ENCODE results near the gene FOLR2. TPM values are rescaled to one million over a fixed set of nuclear protein-coding genes. Genes with fewer than 3 reads are reported as not detected.
A peak's percentile ranks its signal among the peaks of the same experiment; 100 is the strongest.
"Not testable (repeated sequence)": the region's sequence is repeated elsewhere in the genome, so short reads cannot be mapped to it uniquely, and the experiment has no call there.

Gene FOLR2
- total RNA-seq, 2 donors from 2014 or later, result 16.2 to 66.4 TPM

DNA sequence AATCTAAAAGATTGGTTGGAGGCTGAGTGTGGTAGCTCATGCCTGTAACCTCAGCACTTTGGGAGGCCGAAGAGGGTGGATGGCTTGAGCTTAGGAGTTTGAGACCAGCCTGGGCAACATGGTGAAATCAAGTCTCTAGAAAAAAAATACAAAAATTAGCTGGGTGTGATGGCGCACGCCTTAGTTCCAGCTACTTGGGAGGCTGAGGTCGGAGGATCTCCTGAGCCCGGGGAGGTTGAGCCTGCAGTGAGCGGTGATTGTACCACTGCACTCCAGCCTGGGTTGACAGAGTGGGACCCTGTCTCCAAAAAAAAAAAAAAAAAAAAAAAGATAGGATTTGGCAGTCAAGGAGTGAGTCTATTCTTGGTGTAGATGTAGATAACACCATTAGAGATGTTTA is 14.0 kb upstream of the FOLR2 start:
- intact Hi-C loops (cut with DNase I), result no loop called here
- no peak for DNase-seq (ENCODE audit: low spot score)

DNA sequence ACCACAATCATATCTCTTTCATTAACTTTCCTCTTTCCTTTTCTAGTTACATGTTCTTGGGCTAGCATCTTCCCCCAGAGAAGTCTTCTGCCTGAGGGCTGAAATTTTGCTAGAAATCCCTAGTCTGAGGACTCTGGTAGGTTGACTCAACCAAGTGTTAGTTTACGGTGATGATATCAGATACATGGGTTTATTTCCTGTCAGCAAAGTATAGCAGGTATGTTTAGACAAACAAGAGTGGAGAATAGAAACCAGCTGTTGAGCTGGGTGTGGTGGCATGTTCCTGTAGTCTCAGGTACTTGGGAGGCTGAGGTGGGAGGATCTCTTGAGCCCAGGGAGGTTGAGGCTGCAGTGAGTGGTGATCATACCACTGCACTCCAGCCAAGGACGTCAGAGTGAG is 13.4 kb upstream of the FOLR2 start:
- intact Hi-C loops (cut with DNase I), result no loop called here
- DNase-seq (ENCODE audit: low spot score), result no peak

DNA sequence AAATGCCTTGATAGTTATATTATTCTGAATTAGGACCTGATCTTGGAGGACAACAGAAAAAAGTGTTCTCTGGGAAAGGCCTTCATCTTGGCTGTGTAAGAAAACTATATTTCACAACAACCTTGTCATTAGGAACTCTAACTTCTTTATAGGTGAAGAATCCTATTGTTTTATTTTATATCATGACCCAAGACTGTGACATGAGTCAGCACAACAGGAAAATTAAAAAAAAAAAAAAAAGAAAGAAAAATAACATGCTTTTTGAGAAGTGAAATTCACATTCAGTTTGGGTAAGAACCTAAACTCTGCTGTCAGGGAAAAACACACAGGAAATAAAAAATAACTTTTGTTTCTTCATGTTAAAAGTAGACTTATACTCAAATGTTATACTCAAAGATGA is 11.7 kb upstream of the FOLR2 start:
- DNase-seq (ENCODE audit: low spot score), result no peak
- intact Hi-C loops (cut with DNase I), result no loop called here

DNA sequence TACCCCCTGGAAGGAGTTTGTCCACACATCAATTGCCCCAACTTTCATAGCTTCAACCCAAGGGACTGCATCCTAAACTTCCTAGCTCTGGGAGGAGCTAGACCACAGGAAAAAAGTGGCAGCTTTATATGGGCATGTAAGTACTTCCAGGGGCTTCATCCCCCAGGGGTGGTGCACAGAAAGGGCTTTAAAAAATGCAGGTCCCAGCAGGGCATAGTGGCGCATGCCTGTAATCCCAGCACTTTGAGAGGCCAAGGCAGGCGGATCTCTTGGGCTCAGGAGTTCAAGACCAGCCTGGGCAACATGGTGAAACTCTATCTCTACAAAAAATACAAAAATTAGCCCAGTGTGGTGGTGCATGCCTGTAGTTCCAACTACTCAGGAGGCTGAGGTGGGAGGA is 9.8 kb upstream of the FOLR2 start:
- DNase-seq (ENCODE audit: low spot score); intact Hi-C loops (cut with DNase I): not testable (repeated sequence)

DNA sequence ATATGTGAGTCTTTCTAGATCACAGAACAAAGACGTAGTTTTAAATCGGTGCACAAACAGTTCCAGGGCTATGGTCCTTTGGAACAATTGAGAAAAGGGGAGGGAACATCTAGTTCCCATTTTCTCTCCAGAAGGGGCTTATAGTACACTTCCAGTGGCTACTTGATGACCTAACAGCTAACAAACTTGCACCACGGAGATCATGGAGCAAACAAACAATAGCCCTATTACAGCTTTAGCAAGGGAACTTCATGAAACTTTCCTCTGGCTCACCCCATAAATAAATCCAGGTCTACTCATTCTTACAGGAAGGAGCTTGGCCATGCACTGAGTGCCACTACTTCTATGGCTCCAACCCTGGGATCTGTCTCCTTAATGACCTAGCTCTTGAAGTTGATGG is 8.3 kb upstream of the FOLR2 start:
- no peak for DNase-seq (ENCODE audit: low spot score)
- intact Hi-C loops (cut with DNase I), result no loop called here

DNA sequence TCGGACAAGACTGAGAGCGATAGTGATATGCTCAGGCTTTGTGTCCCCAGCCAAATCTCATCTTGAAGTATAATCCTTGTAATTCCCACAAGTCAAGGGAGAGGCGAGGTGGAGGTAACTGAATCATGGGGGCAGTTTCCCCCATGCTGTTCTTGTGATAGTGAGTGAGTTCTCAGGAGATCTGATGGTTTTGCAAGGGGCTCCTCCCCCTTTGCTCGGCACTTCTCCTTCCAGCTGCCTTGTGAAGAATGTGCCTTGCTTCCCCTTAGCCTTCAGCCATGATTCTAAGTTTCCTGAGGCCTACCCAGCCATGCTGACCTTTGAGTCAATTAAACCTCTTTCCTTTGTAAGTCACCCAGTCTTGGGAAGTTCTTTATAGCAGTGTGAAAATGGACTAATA is 7.5 kb upstream of the FOLR2 start:
- no peak for DNase-seq (ENCODE audit: low spot score)
- intact Hi-C loops (cut with DNase I), result no loop called here

DNA sequence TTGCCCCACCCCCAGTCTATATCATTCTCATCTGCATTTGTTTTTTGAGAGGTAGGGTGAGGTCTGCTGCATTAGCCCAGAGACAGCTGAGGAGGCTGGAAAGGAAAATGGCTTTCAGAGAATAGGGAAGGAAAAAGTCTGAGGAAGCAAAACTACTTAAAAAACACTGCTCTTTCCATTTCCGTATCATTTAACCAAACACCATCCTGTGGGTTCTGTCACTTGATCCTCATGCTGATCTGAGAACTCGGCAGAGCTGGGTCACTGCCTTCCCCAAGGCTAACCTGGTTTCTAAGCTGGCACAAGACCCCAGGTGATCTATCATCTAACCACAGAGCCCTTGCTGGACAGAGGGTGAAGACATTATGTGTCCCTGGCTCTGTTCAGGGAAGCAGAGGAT is 1.2 kb downstream of the FOLR2 start:
- intact Hi-C loops (cut with DNase I), result no loop called here
- DNase-seq (ENCODE audit: low spot score), result no peak

DNA sequence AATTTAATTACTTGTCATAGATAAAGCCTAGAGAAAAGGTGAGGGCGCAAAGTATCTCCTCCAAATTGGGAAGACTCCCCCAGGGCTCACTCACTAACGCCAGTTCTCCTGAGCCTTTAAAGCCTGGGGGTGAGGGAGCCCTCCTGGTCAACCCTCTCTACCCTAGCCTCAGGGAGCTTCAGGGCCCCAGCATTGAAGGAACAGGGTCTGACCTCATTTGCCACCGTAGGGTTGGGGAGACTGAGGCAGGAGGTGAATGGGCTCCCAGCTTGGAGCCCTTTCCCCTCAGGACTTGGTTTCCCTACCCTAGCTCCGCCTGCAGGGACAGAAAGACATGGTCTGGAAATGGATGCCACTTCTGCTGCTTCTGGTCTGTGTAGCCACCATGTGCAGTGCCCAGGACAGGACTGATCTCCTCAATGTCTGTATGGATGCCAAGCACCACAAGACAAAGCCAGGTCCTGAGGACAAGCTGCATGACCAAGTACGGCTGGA is 1.7 kb downstream of the FOLR2 start:
- no peak for DNase-seq (ENCODE audit: low spot score)
- intact Hi-C loops (cut with DNase I), result no loop called here

DNA sequence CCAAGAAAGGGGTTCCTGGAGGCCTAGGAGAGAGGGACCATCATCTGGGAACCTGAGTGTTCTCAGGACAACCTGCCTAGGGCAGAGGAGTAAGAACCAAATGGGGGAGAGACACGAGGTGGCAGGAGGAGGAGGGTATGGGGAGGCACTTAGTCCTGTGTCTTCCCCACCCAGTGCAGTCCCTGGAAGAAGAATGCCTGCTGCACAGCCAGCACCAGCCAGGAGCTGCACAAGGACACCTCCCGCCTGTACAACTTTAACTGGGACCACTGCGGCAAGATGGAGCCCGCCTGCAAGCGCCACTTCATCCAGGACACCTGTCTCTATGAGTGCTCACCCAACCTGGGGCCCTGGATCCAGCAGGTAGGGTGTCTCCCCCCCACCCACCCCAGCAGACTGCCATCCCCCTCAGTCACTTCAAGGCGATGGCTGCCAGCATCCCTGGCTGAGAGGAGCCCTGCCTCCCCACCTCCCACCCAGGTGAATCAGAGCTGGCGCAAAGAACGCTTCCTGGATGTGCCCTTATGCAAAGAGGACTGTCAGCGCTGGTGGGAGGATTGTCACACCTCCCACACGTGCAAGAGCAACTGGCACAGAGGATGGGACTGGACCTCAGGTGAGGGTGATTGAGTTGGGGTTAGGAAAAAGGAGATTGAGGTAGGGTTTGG is 4.2 kb downstream of the FOLR2 start:
- no peak for DNase-seq (ENCODE audit: low spot score)
- intact Hi-C loops (cut with DNase I), result loop anchor here in 1 of 2 donors (10.0 kb wide), 2 partner anchors 196 to 214 kb away; partner anchors contain the start of gene CLPB

DNA sequence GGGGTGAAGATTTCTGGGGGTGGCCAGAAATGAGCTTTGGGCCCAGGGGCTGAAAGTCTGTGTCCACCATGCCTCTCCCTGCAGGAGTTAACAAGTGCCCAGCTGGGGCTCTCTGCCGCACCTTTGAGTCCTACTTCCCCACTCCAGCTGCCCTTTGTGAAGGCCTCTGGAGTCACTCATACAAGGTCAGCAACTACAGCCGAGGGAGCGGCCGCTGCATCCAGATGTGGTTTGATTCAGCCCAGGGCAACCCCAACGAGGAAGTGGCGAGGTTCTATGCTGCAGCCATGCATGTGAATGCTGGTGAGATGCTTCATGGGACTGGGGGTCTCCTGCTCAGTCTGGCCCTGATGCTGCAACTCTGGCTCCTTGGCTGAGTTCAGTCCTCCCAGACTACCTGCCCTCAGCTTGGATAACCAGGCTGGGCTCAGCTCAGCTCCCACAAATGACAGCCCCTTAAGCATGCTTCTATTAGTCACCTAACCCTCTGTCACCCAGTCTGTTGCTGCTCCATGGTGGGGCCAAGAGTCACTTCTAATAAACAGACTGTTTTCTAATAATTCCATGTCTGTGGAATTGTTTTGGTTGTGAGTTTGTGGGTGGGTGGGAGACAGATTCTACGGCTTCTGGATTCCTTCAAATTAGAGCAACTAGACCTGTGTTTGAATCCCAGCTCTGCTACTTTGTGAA is 4.9 kb downstream of the FOLR2 start:
- intact Hi-C loops (cut with DNase I), result loop anchor here in 1 of 2 donors (10.0 kb wide), 2 partner anchors 197 to 213 kb away; partner anchors contain the start of gene CLPB
- no peak for DNase-seq (ENCODE audit: low spot score)

DNA sequence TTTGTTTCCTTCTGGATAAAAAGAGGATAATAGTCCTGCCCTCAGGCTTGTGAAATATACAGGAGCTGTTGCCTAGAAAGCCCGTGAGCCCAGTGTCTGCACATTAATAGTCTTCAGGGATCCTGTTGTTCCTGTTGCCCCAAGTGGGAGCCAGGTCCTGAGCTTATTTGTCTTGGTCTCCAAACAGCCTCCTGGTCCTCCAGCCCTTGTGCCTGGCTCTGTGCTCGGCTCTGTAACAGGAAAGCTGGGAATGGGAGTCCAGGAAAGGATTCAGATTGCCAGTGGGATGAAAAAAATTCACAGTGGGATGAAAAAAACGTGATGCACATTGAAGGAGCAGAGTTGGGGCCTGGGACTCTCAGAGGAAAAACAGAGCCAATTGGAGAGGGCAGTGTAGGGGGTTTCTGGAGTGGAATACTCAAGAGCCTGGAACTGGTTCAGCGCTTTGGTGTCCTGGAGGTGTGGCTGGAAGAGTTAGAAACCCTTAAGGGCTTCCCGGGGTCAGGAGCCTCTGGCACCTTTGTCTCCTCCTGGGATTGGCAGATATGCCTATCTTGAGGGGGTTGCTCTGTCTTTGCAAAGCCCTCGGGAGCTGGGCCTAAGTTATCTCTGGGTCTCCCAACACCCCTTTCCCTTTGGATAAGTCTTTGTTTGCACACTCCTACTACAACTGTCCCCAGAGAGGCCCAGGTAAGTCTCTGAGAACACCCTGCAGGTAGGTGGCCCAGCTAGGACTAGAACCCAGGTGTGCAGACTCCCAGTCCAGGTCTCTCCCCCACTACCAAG is 5.7 kb downstream of the FOLR2 start:
- no peak for DNase-seq (ENCODE audit: low spot score)
- intact Hi-C loops (cut with DNase I), result loop anchor here in 1 of 2 donors (10.0 kb wide), 2 partner anchors 197 to 213 kb away; partner anchors contain the start of gene CLPB

DNA sequence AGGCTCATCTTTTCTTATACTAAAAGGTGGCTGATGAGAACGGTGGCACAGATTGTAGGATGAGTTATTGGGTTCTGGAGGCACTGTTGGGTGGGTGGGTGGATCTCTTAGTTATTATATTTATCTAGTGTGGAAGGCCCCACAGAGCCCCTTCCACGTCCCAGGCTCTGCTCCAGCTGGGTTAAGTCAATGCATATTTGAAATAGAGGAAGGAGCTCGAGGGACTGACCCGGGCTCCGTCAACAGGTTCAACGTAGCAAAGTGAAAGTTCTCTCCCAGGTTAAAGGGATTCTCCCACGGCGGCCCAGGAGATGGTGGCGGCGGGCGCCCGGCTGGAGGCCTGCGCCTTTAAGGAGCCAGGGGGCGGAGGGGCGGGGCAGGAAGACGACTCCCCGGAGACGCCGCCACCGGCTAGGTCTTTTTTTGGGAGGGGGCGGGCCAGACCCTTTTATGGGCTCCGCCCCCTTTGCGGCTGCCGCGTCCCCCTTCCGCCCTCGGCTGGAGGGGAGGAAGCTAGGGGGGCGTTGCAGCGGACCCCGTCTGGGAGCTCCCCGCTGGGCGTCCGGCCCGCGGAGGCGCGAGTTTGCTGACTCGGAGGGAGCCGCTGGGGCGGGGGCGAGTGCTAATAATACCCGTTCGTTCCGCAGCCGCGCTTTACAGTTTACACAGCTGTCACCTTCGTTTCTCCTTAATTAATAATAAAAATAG is 6.5 kb downstream of the FOLR2 start:
- intact Hi-C loops (cut with DNase I), result loop anchor here (1.0 to 10.0 kb wide), 3 partner anchors 17 to 212 kb away; partner anchors contain the start of gene CLPB (in 1 of the 2)
- DNase-seq (ENCODE audit: low spot score), result peak; percentile 97

DNA sequence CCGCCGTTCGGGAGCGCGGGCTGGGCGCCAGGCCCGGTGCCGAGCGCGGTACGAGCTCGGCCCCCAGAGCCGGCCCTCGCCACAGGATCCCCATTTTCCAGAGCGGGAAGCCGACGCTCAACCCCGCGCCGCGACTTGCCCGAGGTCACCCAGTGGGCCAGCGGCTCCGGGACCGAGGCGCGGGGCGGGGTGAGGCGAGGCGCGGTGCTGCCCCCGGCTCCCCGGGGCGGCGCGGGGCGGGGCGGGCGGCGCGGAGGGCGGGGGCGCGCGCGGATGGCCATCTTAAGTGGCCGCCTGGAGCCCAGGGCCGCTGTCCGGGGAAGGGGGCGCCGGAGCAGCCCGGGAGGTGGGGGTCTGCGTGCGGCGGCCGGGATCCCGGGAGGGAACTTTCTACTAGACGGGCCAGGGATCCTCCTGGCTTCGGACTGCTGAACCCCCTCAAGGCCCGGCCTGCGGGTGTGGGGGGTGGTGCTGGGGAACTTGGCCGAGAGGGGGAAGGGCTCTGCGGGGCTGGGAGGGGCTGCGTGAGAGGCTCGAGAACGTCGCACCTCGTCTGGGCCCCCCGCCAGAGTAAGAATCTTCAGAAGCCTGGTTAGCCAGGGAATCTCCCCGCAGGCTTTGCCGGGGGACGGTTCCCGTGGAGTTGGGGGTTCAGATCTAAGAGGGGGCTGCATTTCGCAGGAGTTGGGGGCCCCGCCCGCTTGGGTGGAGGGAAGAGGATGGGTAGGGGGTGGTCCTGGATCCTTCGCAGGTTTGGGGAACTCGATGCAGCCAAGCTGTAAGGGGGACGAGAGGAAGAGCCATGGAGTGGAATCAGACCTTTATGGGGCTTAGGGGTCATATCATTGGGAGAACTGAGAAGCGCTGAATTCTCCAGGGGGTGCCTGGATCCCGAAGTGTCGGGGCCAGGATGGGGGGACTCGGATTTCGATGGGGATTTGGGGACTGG is 7.3 kb downstream of the FOLR2 start:
- intact Hi-C loops (cut with DNase I), result loop anchor here (1.0 to 10.0 kb wide), 3 partner anchors 16 to 211 kb away; partner anchors contain the start of gene CLPB (in 1 of the 2)
- peak; percentile 90 for DNase-seq (ENCODE audit: low spot score)

DNA sequence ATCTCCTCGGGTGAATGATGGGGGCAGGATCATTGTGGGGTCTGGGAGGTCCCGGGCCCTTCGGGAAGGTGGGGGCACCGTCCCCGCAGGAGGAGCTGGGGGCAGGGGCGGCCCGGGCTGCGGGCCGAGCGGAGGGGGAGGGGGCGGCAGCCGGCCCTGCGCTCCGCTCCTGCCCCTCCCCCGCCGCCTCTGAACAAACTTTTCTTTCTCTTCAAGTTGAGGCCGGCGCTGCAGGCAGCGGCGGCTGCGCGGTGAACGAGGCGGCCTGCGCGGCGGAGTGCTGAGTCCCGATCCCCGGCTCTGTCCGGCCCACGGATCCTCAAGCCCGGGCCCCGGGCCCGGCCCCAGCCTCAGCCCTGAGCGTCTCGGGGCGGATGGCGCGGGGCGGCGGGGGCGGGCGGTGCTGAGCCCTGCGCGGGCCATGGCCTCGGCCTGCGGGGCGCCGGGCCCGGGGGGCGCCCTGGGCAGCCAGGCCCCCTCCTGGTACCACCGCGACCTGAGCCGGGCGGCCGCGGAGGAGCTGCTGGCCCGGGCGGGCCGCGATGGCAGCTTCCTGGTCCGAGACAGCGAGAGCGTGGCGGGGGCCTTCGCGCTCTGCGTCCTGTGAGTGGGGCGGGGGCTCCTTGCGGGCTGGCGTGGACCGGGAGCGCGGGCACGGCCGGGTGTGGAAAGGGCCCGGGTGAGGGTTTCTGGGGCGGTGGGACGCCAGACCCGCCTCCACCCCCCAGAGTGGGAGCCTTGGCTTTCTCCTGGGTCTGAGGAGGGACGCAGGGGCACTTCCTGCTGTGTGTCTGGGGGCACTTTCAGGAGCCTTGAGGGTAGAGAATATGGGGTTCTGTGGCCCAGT is 8.2 kb downstream of the FOLR2 start, which contains the start of gene INPPL1:
TSS of gene INPPL1 (plus strand) at position 204 of the 847 bp plus-strand sequence. CDS start at position 422, 218 bp downstream.
- intact Hi-C loops (cut with DNase I), result loop anchor here in 1 of 2 donors (10.0 kb wide), 2 partner anchors 200 to 210 kb away; partner anchors contain the start of gene CLPB
- peak; percentile 83 for DNase-seq (ENCODE audit: low spot score)

DNA sequence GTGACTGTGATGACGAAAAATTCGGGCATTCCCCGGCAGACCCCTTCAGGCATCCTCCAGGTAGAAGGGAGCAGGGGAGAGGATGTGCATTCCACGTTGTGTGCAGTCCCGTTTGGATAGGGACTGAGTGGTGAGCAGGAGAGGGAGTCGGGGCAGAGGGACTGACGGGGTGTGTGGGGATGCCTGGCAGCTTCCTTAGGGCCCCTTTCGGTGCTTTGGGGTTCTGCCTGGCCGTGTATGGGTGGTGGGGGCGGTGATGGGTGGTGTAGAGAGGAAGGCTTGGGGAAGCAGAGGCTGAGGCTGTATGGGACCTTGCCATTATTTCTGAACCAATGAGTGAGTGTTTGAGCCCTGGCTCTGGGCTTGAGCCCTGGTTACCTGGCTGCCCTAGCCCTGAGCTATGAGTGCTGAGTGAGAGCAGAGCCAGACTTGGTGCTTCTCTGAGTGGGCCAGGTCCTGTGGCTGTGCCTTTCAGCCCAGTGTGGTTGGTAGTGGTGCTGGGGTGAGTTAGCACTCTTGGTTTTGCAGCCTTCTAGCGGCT is 8.9 kb downstream of the FOLR2 start:
- intact Hi-C loops (cut with DNase I), result loop anchor here in 1 of 2 donors (10.0 kb wide), 2 partner anchors 201 to 209 kb away; partner anchors contain the start of gene CLPB

DNA sequence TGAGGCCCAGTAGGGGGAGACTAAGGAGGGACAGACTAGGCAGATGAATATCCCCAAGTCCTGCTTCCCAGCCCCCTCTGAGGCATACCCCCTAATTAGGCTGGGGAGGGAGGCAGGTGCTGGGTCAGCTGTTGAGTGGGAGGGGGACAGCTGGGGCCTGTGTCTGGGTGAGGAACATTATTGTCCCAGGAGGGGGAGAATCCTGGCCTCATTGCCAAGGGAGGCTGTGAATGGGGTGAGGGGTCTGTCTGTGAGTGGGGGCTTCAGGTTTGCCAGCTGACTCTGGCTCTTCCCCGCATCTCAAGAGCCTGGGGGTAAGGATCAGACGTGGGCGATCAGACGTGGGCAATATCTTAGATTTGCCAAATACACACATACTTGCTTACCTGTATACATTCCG is 10.1 kb downstream of the FOLR2 start:
- intact Hi-C loops (cut with DNase I), result loop anchor here in 1 of 2 donors (10.0 kb wide), 2 partner anchors 202 to 208 kb away; partner anchors contain the start of gene CLPB
- peak; percentile 48 for DNase-seq (ENCODE audit: low spot score)

More for the DNA sequence above, 8.9 kb downstream of the FOLR2 start:
- peak; percentile 70 for DNase-seq (ENCODE audit: low spot score)

All from posterior vena cava (tissue), 2 donors.